MCF 10A (cell line): ENCODE results near the gene NUP98. TPM values are rescaled to one million over a fixed set of nuclear protein-coding genes. Genes with fewer than 3 reads are reported as not detected.
"Not testable (repeated sequence)": the region's sequence is repeated elsewhere in the genome, so short reads cannot be mapped to it uniquely, and the experiment has no call there.

Experiments
- BruUV-seq: library from RNA; stranded (reverse); fragments of 400-500 nt; replicated peaks from 2 replicates; lab custom pipeline; 2021; lab: Mats Ljungman, UMichigan
- CTCF ChIA-PET: fragments of 300-600 bp; sonication (Branson Sonifier 250); formaldehyde crosslinking; extraction: SDS; loops from one replicate; lab custom pipeline; 2021; ENCODE audit warnings: antibody characterized with exemption, inconsistent platforms; lab: Yijun Ruan, JAX
- POLR2A ChIA-PET: fragments of 300-600, 350-650 bp; sonication (Branson Sonifier 250); formaldehyde crosslinking; extraction: SDS; loops from one replicate; lab custom pipeline; 2020; ENCODE audit warnings: antibody characterized with exemption, inconsistent platforms; lab: Yijun Ruan, JAX
- DNase-seq: peaks from one replicate; pipeline ENCODE4 v3.0.0-alpha.2; 2018; ENCODE audit not compliant: unreplicated experiment
- H3K27ac Mint-ChIP-seq: one replicate; pipeline ENCODE4 v1.8.0; 2022; ENCODE audit warnings: mild to moderate bottlenecking, low read depth, mixed read lengths; ENCODE audit not compliant: unreplicated experiment
- H3K27me3 Mint-ChIP-seq: one replicate; pipeline ENCODE4 v1.8.0; 2022; ENCODE audit warnings: mixed read lengths; ENCODE audit not compliant: insufficient read depth, unreplicated experiment
- H3K36me3 Mint-ChIP-seq: one replicate; pipeline ENCODE4 v1.8.0; 2022; ENCODE audit warnings: mild to moderate bottlenecking, moderate library complexity, mixed read lengths; ENCODE audit not compliant: insufficient read depth, unreplicated experiment
- H3K4me1 Mint-ChIP-seq: one replicate; pipeline ENCODE4 v1.8.0; 2022; ENCODE audit warnings: mixed read lengths; ENCODE audit not compliant: insufficient read depth, unreplicated experiment
- H3K4me3 Mint-ChIP-seq: one replicate; pipeline ENCODE4 v1.8.0; 2022; ENCODE audit warnings: mild to moderate bottlenecking, moderate library complexity, mixed read lengths; ENCODE audit not compliant: unreplicated experiment
- H3K9me3 Mint-ChIP-seq: one replicate; pipeline ENCODE4 v1.8.0; 2022; ENCODE audit warnings: mixed read lengths; ENCODE audit not compliant: unreplicated experiment
- CTCF ChIP-seq: fragments of 200-600 bp; IDR thresholded peaks from one replicate; pipeline ENCODE4 v1.8.0; 2022; ENCODE audit warnings: antibody characterized with exemption, mild to moderate bottlenecking; ENCODE audit not compliant: unreplicated experiment
- intact Hi-C: fragments of 100-400 bp; cut with micrococcal nuclease; formaldehyde crosslinking; loops from 2 replicates; pipeline ENCODE4 v1.14.1; 2022
- total RNA-seq: library from RNA; stranded (reverse); gene quantifications from 2 replicates; pipeline ENCODE4 v1.2.3, GENCODE V29; 2022

Gene NUP98
- total RNA-seq, 1 experiment from 2014 or later, result 83.7 TPM

GRCh38 chr11:3775736-3776406, 21.5 kb downstream of the NUP98 start:
- H3K4me3 Mint-ChIP-seq, result no peak overlapping the region
- POLR2A ChIA-PET, result no interaction called here

GRCh38 chr11:3773180-3773579, 24.2 kb downstream of the NUP98 start:
- no peak for DNase-seq
- no peak for TF ChIP-seq CTCF
- Mint-ChIP-seq H3K4me3 (no peak overlapping the region), H3K27ac (no peak overlapping the region), H3K27me3 (no peaks in the 10 kb centered on the region), H3K9me3 (no peaks in the 10 kb centered on the region), H3K36me3 (peaks cover 98% of the 10 kb centered on the region), H3K4me1 (no peaks in the 10 kb centered on the region)
- ChIA-PET CTCF (interaction anchor here (0.7 to 2.6 kb wide), 5 partner anchors 11 to 300 kb away, joined by 3 to 13 read pairs (median 4); partner anchors contain the start of gene PGAP2), POLR2A (interaction anchor here (0.6 to 1.8 kb wide), 3 partner anchors 8 to 129 kb away, joined by 3 to 7 read pairs (median 5); partner anchors contain the start of gene NUP98)
- intact Hi-C loops, result no loop called here
- no TSS peak for BruUV-seq

More at GRCh38 chr11:3775736-3776406, 21.5 kb downstream of the NUP98 start:
- no TSS peak for BruUV-seq
- no peak for TF ChIP-seq CTCF
- no peaks in the 10 kb centered on the region for H3K4me1 Mint-ChIP-seq
- no peak for DNase-seq
- H3K9me3 Mint-ChIP-seq, result no peaks in the 10 kb centered on the region
- H3K27me3 Mint-ChIP-seq, result no peaks in the 10 kb centered on the region
- H3K27ac Mint-ChIP-seq, result no peak overlapping the region
- CTCF ChIA-PET, result interaction anchor here (0.5 to 0.8 kb wide), 6 partner anchors 24 to 282 kb away, joined by 3 to 4 read pairs (median 3); no protein-coding TSS in a partner anchor
- H3K36me3 Mint-ChIP-seq, result peaks cover 98% of the 10 kb centered on the region
- intact Hi-C loops, result no loop called here

GRCh38 chr11:3767536-3767935, 29.8 kb downstream of the NUP98 start:
- Mint-ChIP-seq H3K9me3 (no peaks in the 10 kb centered on the region), H3K36me3 (peaks cover 100% of the 10 kb centered on the region), H3K27me3 (no peaks in the 10 kb centered on the region), H3K27ac (no peak overlapping the region), H3K4me1 (no peaks in the 10 kb centered on the region), H3K4me3 (no peak overlapping the region)
- no TSS peak for BruUV-seq
- TF ChIP-seq CTCF, result no peak
- intact Hi-C loops, result no loop called here
- CTCF ChIA-PET, result interaction anchor here (0.6 kb wide), 2 partner anchors 41 to 63 kb away, joined by 3 read pairs; partner anchors contain the start of gene PGAP2
- POLR2A ChIA-PET, result interaction anchor here (1.3 kb wide), 1 partner anchor 28 kb away, joined by 3 read pairs; no protein-coding TSS in a partner anchor
- DNase-seq, result no peak

GRCh38 chr11:3766836-3767235, 30.5 kb downstream of the NUP98 start:
- H3K4me1 Mint-ChIP-seq, result not testable (repeated sequence)

More at GRCh38 chr11:3766836-3767235, 30.5 kb downstream of the NUP98 start:
- DNase-seq, CTCF ChIA-PET, intact Hi-C loops, BruUV-seq, H3K27me3 Mint-ChIP-seq, H3K4me3 Mint-ChIP-seq, H3K27ac Mint-ChIP-seq, H3K9me3 Mint-ChIP-seq: not testable (repeated sequence)
- H3K36me3 Mint-ChIP-seq, result peaks cover 100% of the 10 kb centered on the region
- POLR2A ChIA-PET, result interaction anchor here (0.6 to 1.3 kb wide), 2 partner anchors 29 to 31 kb away, joined by 3 read pairs; no protein-coding TSS in a partner anchor
